ENCODE measurements around the gene FTCDNL1. TPM values are rescaled to one million over a fixed set of nuclear protein-coding genes. Genes with fewer than 3 reads are reported as not detected.

FTCDNL1 gene
- total RNA-seq, 1 donor from 2014 or later: 1.5 TPM

- H3K27me3 Mint-ChIP-seq (ENCODE audit: low read depth): peaks cover 45% of the 10 kb centered on the region
- H3K27ac Mint-ChIP-seq (ENCODE audit: unreplicated experiment): no peak overlapping the region
- no peak overlapping the region for H3K4me3 Mint-ChIP-seq
- TF ChIP-seq CTCF (conservative IDR thresholded peaks at IDR 0.05): no peak
- no peaks in the 10 kb centered on the region for H3K9me3 Mint-ChIP-seq
- peaks cover 11% of the 10 kb centered on the region for H3K4me1 Mint-ChIP-seq
- no peaks in the 10 kb centered on the region for H3K36me3 Mint-ChIP-seq (ENCODE audit: low read depth)
- no peak for DNase-seq (ENCODE audit: low read depth, low spot score)
Observed at GRCh38 chr2:199851883-199852282, 891 bp upstream of the FTCDNL1 start.

GRCh38 chr2:199851501-199851810, 464 bp upstream of the FTCDNL1 start:
- no peak for DNase-seq (ENCODE audit: low read depth, low spot score)
- Mint-ChIP-seq H3K9me3 (no peaks in the 10 kb centered on the region), H3K36me3 (ENCODE audit: low read depth) (no peaks in the 10 kb centered on the region), H3K4me3 (peak overlapping the region; percentile 93), H3K27ac (ENCODE audit: unreplicated experiment) (no peak overlapping the region), H3K4me1 (peaks cover 11% of the 10 kb centered on the region), H3K27me3 (ENCODE audit: low read depth) (peaks cover 41% of the 10 kb centered on the region)
- peak; percentile 6 for TF ChIP-seq CTCF (conservative IDR thresholded peaks at IDR 0.05)

GRCh38 chr2:199850218-199850717, 724 bp downstream of the FTCDNL1 start:
- Mint-ChIP-seq H3K27me3 (ENCODE audit: low read depth) (peaks cover 35% of the 10 kb centered on the region), H3K4me3 (peak overlapping the region; percentile 83), H3K9me3 (no peaks in the 10 kb centered on the region), H3K36me3 (ENCODE audit: low read depth) (no peaks in the 10 kb centered on the region), H3K4me1 (peaks cover 11% of the 10 kb centered on the region), H3K27ac (ENCODE audit: unreplicated experiment) (no peak overlapping the region)
- no peak for TF ChIP-seq CTCF (conservative IDR thresholded peaks at IDR 0.05)
- no peak for DNase-seq (ENCODE audit: low read depth, low spot score)

- H3K4me1 Mint-ChIP-seq: peaks cover 11% of the 10 kb centered on the region
- H3K4me3 Mint-ChIP-seq: peak overlapping the region; percentile 50
- no peak for DNase-seq (ENCODE audit: low read depth, low spot score)
- TF ChIP-seq CTCF (conservative IDR thresholded peaks at IDR 0.05): no peak
- H3K9me3 Mint-ChIP-seq: no peaks in the 10 kb centered on the region
- no peaks in the 10 kb centered on the region for H3K36me3 Mint-ChIP-seq (ENCODE audit: low read depth)
- H3K27ac Mint-ChIP-seq (ENCODE audit: unreplicated experiment): no peak overlapping the region
- H3K27me3 Mint-ChIP-seq (ENCODE audit: low read depth): peaks cover 26% of the 10 kb centered on the region
Observed at GRCh38 chr2:199848389-199849130, 2.4 kb downstream of the FTCDNL1 start.

- peaks cover 24% of the 10 kb centered on the region for H3K27me3 Mint-ChIP-seq (ENCODE audit: low read depth)
- peaks cover 11% of the 10 kb centered on the region for H3K4me1 Mint-ChIP-seq
Observed at GRCh38 chr2:199847181-199847864, 3.7 kb downstream of the FTCDNL1 start.

More at GRCh38 chr2:199847181-199847864, 3.7 kb downstream of the FTCDNL1 start:
- no peak for DNase-seq (ENCODE audit: low read depth, low spot score)
- Mint-ChIP-seq H3K9me3 (no peaks in the 10 kb centered on the region), H3K4me3 (no peak overlapping the region), H3K36me3 (ENCODE audit: low read depth) (no peaks in the 10 kb centered on the region), H3K27ac (ENCODE audit: unreplicated experiment) (no peak overlapping the region)
- TF ChIP-seq CTCF (conservative IDR thresholded peaks at IDR 0.05): no peak
